Kidney tubule cell (primary cell): ENCODE results near the gene PTGS1.

ENCODE experiments used
- DNase-seq: peaks from one replicate; pipeline ENCODE4 v3.0.0-alpha.2; 2018; ENCODE audit warnings: low spot score

Gene PTGS1

DNA sequence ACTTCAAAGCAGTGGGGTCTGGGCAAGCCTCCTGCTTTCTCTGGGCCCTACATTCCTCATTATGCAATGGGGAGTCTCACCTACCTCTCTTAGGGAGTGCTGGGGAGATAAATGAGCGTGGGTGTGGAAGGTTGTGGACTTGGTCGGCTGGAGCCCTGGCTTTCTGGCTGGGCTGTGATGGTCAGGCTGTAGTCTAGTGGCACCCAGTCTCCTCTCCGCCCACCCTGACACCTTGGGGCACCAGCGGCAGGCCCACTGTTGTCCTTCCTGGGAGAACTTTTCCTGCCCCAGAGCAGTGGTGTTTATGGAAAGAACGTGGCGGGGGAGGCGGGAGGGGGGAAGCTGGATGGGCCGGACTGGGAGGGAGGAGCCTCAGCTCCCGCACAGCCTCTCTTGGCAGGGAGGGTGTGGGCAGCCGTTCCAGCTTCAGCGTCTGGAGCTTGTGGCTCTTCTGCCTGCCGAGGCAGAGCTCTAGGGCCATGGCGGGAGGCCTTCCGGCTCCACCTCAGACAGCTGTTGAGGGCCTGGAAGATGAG is 4.1 kb downstream of the PTGS1 start:
- DNase-seq = no peak

DNA sequence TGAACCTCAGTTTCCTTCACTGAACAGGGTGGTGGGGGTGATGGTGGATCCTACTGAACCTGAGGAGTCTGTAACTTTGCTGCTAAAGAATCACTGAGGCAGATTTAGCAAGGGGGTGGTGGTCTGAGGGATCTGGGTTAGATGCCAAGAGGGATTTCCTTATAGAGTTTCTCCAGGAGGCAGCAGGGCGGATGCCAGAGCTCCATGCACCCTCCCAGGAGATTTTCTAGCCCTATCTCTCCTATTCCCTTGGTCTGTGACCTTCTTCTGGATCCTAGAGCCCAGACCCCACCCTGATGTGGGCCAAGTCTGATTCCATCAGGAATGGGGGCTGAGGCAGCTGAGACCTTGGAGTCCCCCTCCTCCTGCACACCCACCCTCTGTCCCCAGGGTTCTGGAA is 6.0 kb downstream of the PTGS1 start:
- no peak for DNase-seq

DNA sequence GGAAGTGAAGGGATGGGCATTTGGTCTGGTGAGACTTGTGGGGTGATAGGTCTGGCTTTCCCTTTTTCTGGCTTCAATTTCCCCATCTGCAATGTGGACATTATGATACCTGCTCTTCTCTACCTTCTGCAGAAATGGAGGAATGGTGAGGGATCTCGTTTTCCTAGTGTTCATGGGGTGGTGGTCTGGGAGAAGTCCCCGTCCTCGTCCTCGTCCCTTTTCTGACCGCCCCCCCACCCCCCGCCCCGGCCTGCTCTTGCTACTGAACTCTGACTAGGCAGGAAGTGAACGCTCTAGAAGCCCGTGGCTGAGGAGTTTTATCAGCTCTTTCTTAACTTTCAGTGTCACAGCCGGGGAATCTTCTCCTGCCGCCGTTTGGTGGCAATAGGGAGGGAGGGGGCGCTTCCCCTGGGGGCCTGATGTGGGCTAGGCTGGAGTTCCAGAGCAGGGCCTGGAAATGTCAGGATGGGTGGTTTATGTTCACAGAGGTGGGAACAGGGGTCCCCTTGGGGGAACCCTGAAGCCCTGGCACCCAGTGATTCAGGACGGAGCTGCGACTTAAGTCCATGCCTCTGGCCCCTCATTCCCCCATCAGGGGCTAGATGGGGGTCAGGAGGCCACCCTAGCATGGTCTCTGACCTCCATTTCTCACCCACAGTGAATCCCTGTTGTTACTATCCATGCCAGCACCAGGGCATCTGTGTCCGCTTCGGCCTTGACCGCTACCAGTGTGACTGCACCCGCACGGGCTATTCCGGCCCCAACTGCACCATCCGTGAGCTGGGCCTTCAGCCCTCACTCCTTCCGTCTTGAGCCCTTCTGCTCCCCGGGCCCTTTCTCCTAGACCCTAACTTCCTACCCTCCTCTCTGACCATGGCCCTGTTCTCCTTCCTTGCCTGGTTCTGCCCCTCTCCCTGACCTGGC is 6.7 kb downstream of the PTGS1 start:
- no peak for DNase-seq

DNA sequence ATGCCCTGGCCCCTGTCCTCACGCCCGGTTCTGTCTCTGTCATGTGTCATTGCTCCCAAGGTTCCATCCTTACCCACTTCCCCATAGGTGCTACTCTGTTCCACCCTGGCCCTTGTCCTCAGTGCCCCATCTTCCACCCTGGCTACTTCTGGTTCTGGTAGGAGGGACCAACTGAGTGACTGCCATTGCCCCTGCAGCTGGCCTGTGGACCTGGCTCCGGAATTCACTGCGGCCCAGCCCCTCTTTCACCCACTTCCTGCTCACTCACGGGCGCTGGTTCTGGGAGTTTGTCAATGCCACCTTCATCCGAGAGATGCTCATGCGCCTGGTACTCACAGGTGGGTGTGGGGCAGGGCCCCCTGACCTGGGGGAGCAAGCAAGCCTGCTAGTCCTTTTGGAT is 7.4 kb downstream of the PTGS1 start:
- no peak for DNase-seq

DNA sequence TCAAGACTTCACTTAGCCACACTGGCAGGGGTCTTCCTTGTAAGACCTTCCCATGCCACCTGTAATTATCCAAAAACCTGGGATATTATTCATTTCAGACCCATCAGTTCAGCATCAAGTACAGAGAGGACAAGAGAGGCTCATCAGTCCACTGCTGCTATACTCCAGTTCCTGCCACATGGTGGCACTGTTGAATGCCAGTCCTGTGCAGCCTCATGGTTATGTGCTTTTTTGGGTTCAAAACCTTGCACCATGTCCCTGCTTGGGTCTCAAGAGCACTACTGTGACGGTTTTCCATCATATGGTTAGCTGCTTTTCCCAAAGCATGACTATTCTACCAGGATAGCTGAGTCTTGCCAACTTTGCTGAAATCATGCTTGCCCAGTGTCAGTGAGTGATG is 8.5 kb downstream of the PTGS1 start:
- no peak for DNase-seq

DNA sequence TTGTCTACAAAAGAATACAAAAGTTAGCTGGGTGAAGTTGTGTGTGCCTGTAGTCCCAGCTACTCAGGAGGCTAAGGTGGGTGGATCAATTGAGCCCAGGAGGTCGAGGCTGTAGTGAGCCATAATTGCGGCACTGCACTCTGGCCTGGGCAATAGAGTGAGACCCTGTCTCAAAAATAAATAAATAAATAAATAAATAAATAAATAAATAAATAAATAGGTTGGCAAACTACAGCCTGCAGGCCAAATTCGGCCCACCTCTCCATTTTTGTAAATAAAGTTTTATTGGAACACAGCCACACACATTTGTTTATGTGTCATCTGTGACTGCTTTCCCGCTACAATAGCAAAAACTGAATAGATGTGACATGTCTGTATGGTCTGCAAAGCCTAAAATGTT is 9.5 kb downstream of the PTGS1 start:
- DNase-seq = no peak

DNA sequence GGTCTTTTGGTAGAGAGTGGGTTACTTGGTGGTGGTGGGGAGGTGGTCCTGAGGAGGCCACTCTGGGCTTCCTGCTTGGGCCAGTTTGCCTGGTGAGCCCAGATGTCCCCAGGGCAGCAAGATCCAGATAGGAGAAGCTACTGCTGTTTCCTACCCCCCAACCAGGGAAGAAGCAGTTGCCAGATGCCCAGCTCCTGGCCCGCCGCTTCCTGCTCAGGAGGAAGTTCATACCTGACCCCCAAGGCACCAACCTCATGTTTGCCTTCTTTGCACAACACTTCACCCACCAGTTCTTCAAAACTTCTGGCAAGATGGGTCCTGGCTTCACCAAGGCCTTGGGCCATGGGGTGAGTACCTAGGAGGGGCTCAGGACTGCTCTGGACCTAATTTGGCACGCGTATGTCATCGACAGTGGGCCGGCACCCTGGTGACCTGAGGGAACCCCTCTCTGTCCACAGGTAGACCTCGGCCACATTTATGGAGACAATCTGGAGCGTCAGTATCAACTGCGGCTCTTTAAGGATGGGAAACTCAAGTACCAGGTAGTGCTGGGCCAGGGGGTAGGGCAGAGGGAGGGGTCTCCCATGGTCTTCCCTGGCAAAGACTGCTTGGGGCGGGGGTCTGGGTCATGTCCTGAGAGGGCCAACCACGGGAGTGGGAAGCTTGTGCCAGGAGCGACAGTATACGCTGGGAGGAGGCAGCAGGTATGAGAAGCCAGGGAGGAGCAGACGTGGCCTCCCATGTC is 10.6 kb downstream of the PTGS1 start:
- no peak for DNase-seq

DNA sequence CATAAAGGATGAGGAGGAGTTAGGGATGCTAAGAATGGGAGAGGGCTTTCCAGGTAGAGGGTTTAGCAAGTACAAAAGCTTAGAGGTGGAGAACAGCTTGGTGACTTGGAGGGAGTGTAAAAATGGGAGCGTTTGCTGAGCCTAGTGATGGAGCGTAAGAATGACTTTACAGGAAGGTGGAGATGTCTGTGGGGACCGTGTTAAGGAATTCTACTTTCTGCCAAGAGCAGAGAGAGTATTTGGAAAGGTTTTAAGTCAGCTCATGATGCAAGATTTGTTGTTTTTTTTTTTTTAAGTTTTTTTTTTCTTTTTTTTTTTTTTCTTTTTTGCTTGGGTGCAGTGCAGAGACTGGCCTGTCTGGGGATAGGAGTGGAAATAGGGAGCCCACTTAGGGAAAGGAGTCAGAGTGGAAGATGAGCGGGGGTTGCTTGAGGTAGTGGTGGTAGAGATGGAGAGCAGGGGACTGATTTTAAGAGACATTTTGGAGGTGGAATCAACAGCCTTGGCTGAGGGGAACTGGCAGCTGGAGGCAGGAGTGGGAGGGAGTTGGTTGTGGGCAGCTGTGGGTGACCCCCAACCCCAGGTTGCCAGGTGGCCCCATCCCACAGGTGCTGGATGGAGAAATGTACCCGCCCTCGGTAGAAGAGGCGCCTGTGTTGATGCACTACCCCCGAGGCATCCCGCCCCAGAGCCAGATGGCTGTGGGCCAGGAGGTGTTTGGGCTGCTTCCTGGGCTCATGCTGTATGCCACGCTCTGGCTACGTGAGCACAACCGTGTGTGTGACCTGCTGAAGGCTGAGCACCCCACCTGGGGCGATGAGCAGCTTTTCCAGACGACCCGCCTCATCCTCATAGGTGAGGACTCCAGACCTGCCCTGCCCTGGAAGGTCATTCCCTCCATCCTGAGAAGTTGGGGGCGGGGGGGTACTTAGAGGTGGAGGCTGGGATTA is 12.4 kb downstream of the PTGS1 start:
- peak; percentile 67 for DNase-seq

DNA sequence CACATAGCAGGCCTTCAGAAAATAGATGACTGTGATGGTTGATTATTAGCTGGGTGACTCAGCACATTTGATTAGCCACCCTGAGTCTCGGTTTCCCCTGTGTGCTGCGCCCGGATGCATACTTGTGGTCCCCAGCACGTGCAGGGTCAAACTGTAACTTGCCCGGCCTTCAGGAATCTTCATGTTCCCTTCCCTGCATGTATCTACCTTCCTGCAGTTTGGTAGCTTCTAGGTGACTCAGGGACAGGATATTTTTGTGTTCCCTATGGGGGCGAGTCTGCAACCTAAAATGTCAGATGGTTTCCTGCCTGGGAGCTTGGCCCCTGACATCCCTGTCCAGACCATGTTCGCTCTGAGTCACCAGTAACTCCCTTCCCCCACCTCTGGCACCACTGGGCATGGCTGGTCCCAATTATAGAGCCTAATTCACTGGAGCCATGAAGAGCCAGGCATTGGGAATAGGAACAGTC is 13.2 kb downstream of the PTGS1 start:
- peak; percentile 99 for DNase-seq

DNA sequence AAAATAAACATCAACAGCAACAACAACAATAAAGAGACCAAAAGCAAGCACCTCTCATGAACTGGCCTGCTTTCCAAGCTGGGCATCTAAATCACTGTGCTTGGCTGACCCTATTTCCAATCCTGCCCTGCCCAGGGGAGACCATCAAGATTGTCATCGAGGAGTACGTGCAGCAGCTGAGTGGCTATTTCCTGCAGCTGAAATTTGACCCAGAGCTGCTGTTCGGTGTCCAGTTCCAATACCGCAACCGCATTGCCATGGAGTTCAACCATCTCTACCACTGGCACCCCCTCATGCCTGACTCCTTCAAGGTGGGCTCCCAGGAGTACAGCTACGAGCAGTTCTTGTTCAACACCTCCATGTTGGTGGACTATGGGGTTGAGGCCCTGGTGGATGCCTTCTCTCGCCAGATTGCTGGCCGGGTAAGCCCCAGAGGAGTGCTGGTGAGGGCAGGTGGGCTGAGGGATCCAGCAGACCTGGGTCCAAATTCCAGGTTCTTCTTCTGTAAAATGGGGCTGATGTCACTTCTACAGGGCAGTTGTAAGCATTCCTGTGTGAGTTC is 15.6 kb downstream of the PTGS1 start:
- no peak for DNase-seq

DNA sequence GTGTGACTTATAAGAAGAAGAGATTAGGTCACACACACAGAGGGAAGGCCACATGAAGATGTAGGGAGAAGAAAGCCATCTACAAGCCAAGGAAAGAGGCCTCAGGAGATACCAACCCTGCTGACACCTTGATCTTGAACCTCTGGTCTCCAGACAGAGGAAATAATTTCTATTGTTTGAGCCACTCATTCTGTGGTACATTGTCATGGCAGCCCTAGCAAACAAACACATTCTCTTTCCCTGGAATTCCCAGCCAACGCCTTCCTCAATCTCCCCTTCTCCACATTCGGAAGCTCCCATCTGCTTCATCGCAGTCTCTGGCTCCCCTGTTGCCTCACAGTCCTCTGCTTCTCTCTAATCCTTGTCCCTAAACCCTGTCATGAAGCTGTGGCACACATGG is 16.7 kb downstream of the PTGS1 start:
- DNase-seq = no peak

DNA sequence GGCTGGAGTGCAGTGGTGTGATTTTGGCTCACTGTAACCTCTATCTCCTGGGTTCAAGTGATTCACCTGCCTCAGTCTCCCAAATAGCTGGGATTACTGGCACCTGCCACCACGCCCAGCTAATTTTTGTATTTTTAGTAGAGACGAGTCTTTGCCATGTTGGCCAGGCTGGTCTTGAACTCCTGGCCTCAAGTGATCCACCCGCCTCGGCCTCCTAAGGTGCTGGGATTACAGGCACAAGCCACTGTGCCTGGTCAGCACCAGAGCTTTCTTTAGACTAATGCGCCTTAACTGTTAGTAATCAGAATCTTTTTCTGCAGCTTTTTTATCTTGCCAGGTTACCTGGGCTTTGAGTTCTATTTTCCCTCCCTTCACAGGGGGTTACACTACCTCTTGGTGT is 18.4 kb downstream of the PTGS1 start:
- DNase-seq = no peak

DNA sequence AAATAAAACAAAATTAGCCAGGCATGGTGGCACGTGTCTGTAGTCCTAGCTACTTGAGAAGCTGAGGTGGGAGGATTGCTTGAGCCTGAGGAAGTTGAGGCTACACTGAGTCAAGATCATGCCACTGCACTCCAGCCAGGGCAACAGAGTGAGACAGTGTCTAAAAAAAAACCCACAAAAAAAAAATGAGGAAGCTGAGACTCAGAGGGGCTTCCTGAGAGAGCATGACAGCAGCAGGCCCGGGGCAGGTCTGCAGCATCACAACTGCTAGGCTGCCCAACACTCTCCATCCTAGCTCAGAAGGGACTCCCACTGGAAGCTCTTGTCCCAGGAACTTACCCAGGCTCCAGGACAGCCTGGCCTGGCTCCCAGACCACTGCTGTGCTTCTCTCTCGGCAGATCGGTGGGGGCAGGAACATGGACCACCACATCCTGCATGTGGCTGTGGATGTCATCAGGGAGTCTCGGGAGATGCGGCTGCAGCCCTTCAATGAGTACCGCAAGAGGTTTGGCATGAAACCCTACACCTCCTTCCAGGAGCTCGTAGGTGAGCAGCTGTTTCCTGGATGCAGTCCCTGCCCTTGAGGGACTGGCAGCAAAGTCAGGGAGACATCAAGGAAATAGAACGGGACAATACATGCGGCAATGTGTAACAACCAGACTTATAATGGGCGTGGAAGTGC is 19.1 kb downstream of the PTGS1 start:
- peak; percentile 68 for DNase-seq

DNA sequence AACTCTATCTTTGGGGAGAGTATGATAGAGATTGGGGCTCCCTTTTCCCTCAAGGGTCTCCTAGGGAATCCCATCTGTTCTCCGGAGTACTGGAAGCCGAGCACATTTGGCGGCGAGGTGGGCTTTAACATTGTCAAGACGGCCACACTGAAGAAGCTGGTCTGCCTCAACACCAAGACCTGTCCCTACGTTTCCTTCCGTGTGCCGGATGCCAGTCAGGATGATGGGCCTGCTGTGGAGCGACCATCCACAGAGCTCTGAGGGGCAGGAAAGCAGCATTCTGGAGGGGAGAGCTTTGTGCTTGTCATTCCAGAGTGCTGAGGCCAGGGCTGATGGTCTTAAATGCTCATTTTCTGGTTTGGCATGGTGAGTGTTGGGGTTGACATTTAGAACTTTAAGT is 21.5 kb downstream of the PTGS1 start:
- DNase-seq = no peak

DNA sequence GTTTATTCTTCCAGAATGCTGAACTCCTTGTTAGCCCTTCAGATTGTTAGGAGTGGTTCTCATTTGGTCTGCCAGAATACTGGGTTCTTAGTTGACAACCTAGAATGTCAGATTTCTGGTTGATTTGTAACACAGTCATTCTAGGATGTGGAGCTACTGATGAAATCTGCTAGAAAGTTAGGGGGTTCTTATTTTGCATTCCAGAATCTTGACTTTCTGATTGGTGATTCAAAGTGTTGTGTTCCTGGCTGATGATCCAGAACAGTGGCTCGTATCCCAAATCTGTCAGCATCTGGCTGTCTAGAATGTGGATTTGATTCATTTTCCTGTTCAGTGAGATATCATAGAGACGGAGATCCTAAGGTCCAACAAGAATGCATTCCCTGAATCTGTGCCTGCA is 21.9 kb downstream of the PTGS1 start:
- DNase-seq = peak; percentile 34

DNA sequence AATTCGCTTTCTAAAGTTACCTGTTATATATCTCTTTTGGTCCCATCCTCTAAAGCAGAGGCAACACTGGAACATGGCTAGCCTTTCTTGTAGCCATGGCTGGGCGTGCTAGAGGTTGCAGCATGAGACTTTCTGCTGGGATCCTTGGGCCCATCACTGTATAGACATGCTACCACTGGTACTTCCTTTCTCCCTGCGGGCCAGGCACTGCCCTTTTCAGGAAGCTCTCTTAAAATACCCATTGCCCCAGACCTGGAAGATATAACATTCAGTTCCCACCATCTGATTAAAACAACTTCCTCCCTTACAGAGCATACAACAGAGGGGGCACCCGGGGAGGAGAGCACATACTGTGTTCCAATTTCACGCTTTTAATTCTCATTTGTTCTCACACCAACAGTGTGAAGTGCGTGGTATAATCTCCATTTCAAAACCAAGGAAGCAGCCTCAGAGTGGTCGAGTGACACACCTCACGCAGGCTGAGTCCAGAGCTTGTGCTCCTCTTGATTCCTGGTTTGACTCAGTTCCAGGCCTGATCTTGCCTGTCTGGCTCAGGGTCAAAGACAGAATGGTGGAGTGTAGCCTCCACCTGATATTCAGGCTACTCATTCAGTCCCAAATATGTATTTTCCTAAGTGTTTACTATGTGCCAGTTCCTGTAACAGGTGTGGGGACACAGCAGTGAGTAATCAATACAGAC is 22.6 kb downstream of the PTGS1 start:
- no peak for DNase-seq

DNA sequence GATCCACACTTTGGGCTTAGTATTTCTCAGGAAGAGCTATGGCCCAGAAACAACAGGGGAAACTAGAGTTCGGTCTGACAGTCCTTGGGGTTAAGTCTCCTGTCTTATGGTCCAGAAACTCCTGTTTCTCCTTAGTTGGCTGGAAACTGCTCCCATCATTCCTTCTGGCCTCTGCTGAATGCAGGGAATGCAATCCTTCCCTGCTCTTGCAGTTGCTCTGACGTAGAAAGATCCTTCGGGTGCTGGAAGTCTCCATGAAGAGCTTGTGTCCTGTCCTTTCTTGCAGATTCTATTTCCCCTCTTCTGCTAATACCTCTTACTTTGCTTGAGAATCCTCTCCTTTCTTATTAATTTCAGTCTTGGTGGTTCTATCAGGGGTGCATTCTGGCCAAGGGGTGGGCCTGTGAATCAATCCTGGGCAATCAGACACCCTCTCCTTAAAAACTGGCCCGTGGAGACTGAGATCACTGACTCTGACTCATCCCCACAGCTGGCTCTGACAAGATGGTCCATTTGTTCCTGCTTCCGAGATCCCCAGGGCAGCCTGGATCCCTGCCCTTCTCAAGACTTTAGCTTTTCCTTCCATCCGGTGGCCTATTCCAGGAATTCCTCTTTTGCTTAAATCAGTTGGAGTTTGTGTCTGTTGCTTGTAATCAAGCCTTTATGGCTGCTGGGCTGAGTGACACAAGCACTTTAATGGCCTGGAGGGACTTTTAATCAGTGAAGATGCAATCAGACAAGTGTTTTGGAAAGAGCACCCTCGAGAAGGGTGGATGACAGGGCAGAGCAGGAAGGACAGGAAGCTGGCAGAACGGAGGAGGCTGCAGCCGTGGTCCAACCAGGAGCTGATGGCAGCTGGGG is 23.7 kb downstream of the PTGS1 start:
- DNase-seq = peak; percentile 50

DNA sequence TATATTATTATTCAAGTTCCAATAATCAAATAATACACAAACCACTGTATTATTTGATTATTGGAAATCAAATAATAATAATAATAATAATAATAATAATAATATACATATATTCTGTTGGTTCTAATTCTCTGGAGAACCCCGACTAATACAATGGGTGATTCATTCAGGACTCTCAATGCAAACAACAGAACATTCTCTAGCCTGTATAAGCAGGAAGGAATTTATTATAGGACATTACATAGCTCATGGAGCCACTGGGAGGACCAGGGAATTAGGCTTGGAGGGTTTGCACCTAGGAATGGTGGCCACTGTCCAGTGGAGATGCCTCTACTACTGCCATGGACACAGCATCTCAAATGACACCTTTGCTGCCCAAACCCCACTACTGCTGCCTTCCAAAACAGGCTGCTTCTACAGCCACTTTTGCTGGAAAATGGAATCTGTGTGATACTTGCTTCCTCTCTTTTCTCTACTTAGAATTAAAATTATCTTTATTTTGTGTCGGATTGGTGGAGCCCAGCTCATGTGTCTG is 25.9 kb downstream of the PTGS1 start:
- no peak for DNase-seq

DNA sequence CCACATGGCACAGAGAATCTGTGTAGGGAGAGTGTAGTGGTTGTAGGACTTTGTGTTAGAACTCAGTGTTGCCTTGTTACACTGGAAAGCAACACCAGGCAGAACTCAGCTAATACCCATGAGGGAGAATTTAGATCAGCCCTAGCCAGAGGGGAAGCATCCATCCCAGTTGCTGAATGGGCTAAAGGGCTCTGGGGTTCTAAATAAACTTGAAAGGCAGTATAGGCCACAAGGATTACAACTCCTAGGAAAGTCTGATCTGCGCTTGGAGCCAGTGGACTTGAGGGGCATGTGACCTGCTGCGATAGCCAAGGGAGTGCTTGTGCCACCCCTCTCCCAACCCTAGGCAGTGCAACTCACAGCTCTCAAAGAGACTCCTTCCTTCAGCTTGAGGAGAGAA is 26.9 kb downstream of the PTGS1 start:
- no peak for DNase-seq
